ENCODE data around the gene EPS8L2. TPM values are rescaled to one million over a fixed set of nuclear protein-coding genes. Genes with fewer than 3 reads are reported as not detected.

The EPS8L2 gene
- total RNA-seq, 1 experiment from 2014 or later, result 92.8 TPM

DNA sequence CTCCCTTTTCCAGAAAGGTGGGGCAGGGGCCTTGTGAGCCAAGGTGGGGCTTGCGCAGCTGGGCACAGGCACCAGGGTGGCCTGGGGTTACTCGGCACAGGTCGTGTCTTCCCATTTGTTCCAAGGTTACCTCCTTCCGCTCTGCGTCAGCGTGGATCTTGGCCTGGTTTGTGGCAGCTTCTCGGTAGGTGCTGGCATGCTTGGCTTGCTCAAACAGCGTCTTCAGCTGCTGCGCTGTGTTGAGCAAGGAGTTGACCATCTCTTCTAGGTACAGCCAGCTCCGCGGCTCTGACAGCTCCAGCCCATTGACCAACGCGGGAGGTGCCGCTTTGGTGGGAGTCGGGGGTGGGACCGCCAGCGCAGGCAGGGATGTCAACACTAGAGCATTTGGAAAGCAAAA lies 31.6 kb upstream of the EPS8L2 start:
- H2BK15ac ChIP-seq (ENCODE audit: low read depth, low read length), result no peak overlapping the region
- H3K79me2 ChIP-seq (ENCODE audit: insufficient read depth, low read length), result no peaks in the 10 kb centered on the region
- H3K9ac ChIP-seq (ENCODE audit: extremely low read depth, insufficient read length, low read length), result no peak overlapping the region
- Mint-ChIP-seq H3K9me3 (no peaks in the 10 kb centered on the region), H3K27ac (peak overlapping the region in 1 of 3 experiments; percentile 32; a peak in 2 of 7 replicates), H3K4me3 (no peak overlapping the region), H3K4me1 (no peaks in the 10 kb centered on the region), H3K27me3 (ENCODE audit: low read depth) (no peaks in the 10 kb centered on the region), H3K36me3 (ENCODE audit: insufficient read depth in 1 of 3, low read depth in 3 of 3) (peaks cover 33 to 62% (median 52%) of the 10 kb centered on the region in 3 experiments)
- H3K9me3 ChIP-seq (ENCODE audit: control insufficient read depth, low read depth, low read length), result no peaks in the 10 kb centered on the region
- H3K79me1 ChIP-seq (ENCODE audit: insufficient read depth, low read depth, low read length, poor library complexity, severe bottlenecking), result peaks cover 3% of the 10 kb centered on the region
- no peak overlapping the region for H2AK5ac ChIP-seq (ENCODE audit: insufficient read length, low read length)
- no peak overlapping the region for H4K91ac ChIP-seq (ENCODE audit: insufficient read length, low read depth, low read length)
- no peaks in the 10 kb centered on the region for H3K23me2 ChIP-seq (ENCODE audit: insufficient read length, low read depth, low read length, poor library complexity, severe bottlenecking)
- H4K5ac ChIP-seq (ENCODE audit: insufficient read length, low read depth, low read length), result no peak overlapping the region
- H3K4ac ChIP-seq (ENCODE audit: low read depth, low read length), result no peak overlapping the region
- no peak overlapping the region for H3K18ac ChIP-seq (ENCODE audit: insufficient read length, low read depth, low read length)
- no peak overlapping the region for H3K27ac ChIP-seq (ENCODE audit: insufficient read length, low read depth, low read length)
- no peak overlapping the region for H4K8ac ChIP-seq (replicated peaks; ENCODE audit: insufficient read length, low read depth, low read length)
- no peak overlapping the region for H3K23ac ChIP-seq (ENCODE audit: insufficient read length, low read depth, low read length)
- no peaks in the 10 kb centered on the region for H3K27me3 ChIP-seq (ENCODE audit: insufficient read depth, low read length)
- H3T11ph ChIP-seq (ENCODE audit: low read length), result no peak overlapping the region
- H4K20me1 ChIP-seq (ENCODE audit: control insufficient read depth, insufficient read depth, insufficient read length), result no peaks in the 10 kb centered on the region
- no peak overlapping the region for H3K56ac ChIP-seq (ENCODE audit: insufficient read length, low read depth, low read length)
- DNase-seq, result no peak
- TF ChIP-seq, protein P1, sequence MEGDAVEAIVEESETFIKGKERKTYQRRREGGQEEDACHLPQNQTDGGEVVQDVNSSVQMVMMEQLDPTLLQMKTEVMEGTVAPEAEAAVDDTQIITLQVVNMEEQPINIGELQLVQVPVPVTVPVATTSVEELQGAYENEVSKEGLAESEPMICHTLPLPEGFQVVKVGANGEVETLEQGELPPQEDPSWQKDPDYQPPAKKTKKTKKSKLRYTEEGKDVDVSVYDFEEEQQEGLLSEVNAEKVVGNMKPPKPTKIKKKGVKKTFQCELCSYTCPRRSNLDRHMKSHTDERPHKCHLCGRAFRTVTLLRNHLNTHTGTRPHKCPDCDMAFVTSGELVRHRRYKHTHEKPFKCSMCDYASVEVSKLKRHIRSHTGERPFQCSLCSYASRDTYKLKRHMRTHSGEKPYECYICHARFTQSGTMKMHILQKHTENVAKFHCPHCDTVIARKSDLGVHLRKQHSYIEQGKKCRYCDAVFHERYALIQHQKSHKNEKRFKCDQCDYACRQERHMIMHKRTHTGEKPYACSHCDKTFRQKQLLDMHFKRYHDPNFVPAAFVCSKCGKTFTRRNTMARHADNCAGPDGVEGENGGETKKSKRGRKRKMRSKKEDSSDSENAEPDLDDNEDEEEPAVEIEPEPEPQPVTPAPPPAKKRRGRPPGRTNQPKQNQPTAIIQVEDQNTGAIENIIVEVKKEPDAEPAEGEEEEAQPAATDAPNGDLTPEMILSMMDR (conservative IDR thresholded peaks at IDR 0.05), result no peak
- H3K14ac ChIP-seq (ENCODE audit: insufficient read depth, low read length), result no peak overlapping the region; the same call in 1 of the 2 replicates
- no peak overlapping the region for H2AFZ ChIP-seq (ENCODE audit: low read length)
- H2BK20ac ChIP-seq (ENCODE audit: low read depth, low read length, poor library complexity, severe bottlenecking), result no peak overlapping the region
- no peak overlapping the region for H2BK5ac ChIP-seq (ENCODE audit: insufficient read length, low read length)
- H2BK12ac ChIP-seq (ENCODE audit: insufficient read length, low read depth, low read length), result no peak overlapping the region
- H3K4me2 ChIP-seq (ENCODE audit: insufficient read depth, insufficient read length, low read length), result no peak overlapping the region
- WGBS (ENCODE audit: extremely low coverage, insufficient read length, low lambda C conversion rate), result no CpG with 5 or more reads among the region's 17 CpGs
- H3K4me1 ChIP-seq (ENCODE audit: insufficient read depth, low read length), result no peaks in the 10 kb centered on the region
- H2BK120ac ChIP-seq (ENCODE audit: low read depth, low read length, poor library complexity, severe bottlenecking), result no peak overlapping the region
